Stomach (tissue), 4 donors: ENCODE data around the gene SOHLH2.

Experiments
- CTCF ChIP-seq, 7 experiments: fragments of 450-650 bp in 4 of 7; fragments of 200-600 bp in 3 of 7; sonication (generic) in 3 of 7; IDR thresholded peaks; one replicate each; pipeline ENCODE4 v1.5.1; 2016 to 2019; ENCODE audit warnings: antibody characterized with exemption in 7 of 7, control low read depth in 2 of 7, mild to moderate bottlenecking in 1 of 7
- POLR2AphosphoS5 ChIP-seq, 3 donors: sonication (generic); formaldehyde crosslinking; IDR thresholded peaks; one replicate each; pipeline ENCODE4 v1.6.1; 2016; ENCODE audit warnings: antibody characterized with exemption in 3 of 3

DNA sequence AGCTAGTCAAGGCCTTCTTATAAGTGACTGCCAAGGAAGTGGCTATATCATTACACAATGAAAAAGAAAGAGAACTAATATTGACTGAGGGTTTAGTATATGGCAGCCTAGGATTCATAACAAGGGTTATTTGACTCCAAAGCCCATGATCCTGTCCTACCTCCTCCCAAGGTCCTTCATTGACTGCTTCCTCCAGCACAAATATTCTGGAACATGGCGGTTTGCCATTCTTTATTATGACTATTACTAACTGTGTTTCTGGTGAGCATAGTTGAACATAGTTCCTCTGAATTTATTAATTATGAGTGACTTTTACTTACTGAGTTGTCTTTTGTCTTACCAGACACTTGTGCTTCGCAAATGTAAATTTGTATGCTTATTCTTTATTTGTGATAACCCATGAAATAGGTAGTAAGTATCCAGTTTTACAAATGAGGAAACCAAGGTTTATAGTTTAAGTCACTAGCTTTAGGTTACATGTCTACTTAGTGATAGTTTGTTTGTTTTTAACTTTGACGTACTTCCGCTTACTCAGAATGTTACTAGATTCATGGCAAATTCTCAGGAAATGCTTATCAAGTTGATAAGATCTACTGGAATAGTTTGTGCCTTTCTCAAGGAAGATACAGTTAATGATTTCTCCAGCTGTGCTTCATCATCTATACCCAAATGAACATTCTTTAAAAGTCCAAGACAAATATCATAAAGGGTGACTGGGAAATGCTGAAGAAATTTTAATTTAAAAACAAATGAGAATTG, 67.7 kb downstream of the SOHLH2 start:
- TF ChIP-seq CTCF (IDR thresholded peaks at IDR 0.05), result no peak
- no peak for TF ChIP-seq POLR2AphosphoS5 (IDR thresholded peaks at IDR 0.05)
